Fibroblast of lung (primary cell): ENCODE results near the gene F10. TPM values are rescaled to one million over a fixed set of nuclear protein-coding genes. Genes with fewer than 3 reads are reported as not detected.

ENCODE experiments used
- DNase-seq, 2 donors: peaks; one replicate each; pipeline versions ENCODE4 v3.0.0 to v3.0.0-alpha.2; 2010; ENCODE audit warnings: low read depth in 2 of 2
- H2AFZ ChIP-seq: 2 replicates; pipeline ENCODE4 v1.5.1; 2012; ENCODE audit warnings: low read length, control low read depth, inconsistent platforms
- H3K27ac ChIP-seq: 2 replicates; pipeline ENCODE4 v1.5.1; 2011; ENCODE audit warnings: low read length, control low read depth; ENCODE audit not compliant: insufficient read depth
- H3K27me3 ChIP-seq: 2 replicates; pipeline ENCODE4 v1.5.1; 2011; ENCODE audit warnings: mild to moderate bottlenecking, low read length; ENCODE audit not compliant: control insufficient read depth, insufficient read depth
- H3K36me3 ChIP-seq: 2 replicates; pipeline ENCODE4 v1.5.1; 2011; ENCODE audit warnings: low read length; ENCODE audit not compliant: control insufficient read depth, insufficient read depth
- H3K4me1 ChIP-seq: 2 replicates; pipeline ENCODE4 v1.5.1; 2011; ENCODE audit warnings: low read length; ENCODE audit not compliant: control insufficient read depth, insufficient read depth; ENCODE audit errors: extremely low read depth
- H3K4me2 ChIP-seq: 2 replicates; pipeline ENCODE4 v1.5.1; 2011; ENCODE audit warnings: low read length, control low read depth; ENCODE audit not compliant: insufficient read depth; ENCODE audit errors: extremely low read depth
- H3K4me3 ChIP-seq, 4 experiments: fragments of 200-600 bp in 1 of 4; sonication (generic) in 1 of 4; replicated peaks in 1 of 4; 2 replicates each; pipeline ENCODE4 v1.5.1; 2011 to 2016; ENCODE audit warnings: low read length in 4 of 4, low read depth in 3 of 4, mild to moderate bottlenecking in 3 of 4, control low read depth in 2 of 4, inconsistent platforms in 1 of 4, mixed read lengths in 1 of 4; ENCODE audit not compliant: insufficient read depth in 1 of 4; ENCODE audit errors: control extremely low read depth in 1 of 4
- H3K79me2 ChIP-seq: 2 replicates; pipeline ENCODE4 v1.5.1; 2012; ENCODE audit warnings: mild to moderate bottlenecking, low read length, inconsistent platforms; ENCODE audit not compliant: control insufficient read depth, insufficient read depth
- H3K9ac ChIP-seq: 2 replicates; pipeline ENCODE4 v1.5.1; 2011; ENCODE audit warnings: mild to moderate bottlenecking, low read length, control low read depth; ENCODE audit not compliant: insufficient read depth
- H3K9me3 ChIP-seq: 2 replicates; pipeline ENCODE4 v1.5.1; 2012; ENCODE audit warnings: low read depth, low read length; ENCODE audit not compliant: control insufficient read depth, insufficient read depth
- H4K20me1 ChIP-seq: 2 replicates; pipeline ENCODE4 v1.5.1; 2011; ENCODE audit warnings: low read length; ENCODE audit not compliant: control insufficient read depth, insufficient read depth; ENCODE audit errors: extremely low read depth
- CTCF ChIP-seq, 2 donors: IDR thresholded peaks in 1 of 2; conservative IDR thresholded peaks in 1 of 2; 1 replicate in 1 of 2; 2 replicates in 1 of 2; pipeline ENCODE4 v1.5.1; 2011 to 2012; ENCODE audit warnings: low read length in 2 of 2, control low read depth in 1 of 2, inconsistent platforms in 1 of 2, low read depth in 1 of 2, mild to moderate bottlenecking in 1 of 2
- EZH2 ChIP-seq: IDR thresholded peaks from 2 replicates; pipeline ENCODE4 v1.5.1; 2012; ENCODE audit warnings: low read length, control low read depth, mild to moderate bottlenecking; ENCODE audit errors: missing control alignments
- polyA plus RNA-seq, 2 donors: library from polyadenylated mRNA; depleted of rRNA in 1 of 2; stranded (reverse) in 1 of 2; unstranded in 1 of 2; fragments of >200 nt; gene quantifications; 2 replicates each; pipeline ENCODE4 v1.2.1, GENCODE V29; 2011 to 2012; ENCODE audit warnings: missing spikeins in 1 of 2
- total RNA-seq: library from RNA; depleted of rRNA; stranded (reverse); fragments of >200 nt; gene quantifications from 2 replicates; pipeline ENCODE4 v1.2.1, GENCODE V29; 2014

The F10 gene
- total and polyA plus RNA-seq, 2 donors (not counting 1 experiment from before 2014, with no cell fraction given), result 39.9 to 41.5 TPM

- Histone ChIP-seq H3K27ac (no peak overlapping the region), H3K4me2 (no peak overlapping the region), H3K9me3 (no peaks in the 10 kb centered on the region), H2AFZ (no peak overlapping the region), H4K20me1 (no peaks in the 10 kb centered on the region), H3K9ac (no peak overlapping the region), H3K79me2 (no peaks in the 10 kb centered on the region), H3K36me3 (no peaks in the 10 kb centered on the region), H3K4me1 (peaks cover 12% of the 10 kb centered on the region), H3K27me3 (no peaks in the 10 kb centered on the region), H3K4me3 (no peak overlapping the region)
- TF ChIP-seq CTCF (conservative IDR thresholded peaks at IDR 0.05 in 1 of 2, IDR thresholded peaks at IDR 0.05 in 1 of 2; ENCODE audit: low read depth in 1 of 2, low read length in 2 of 2), result no peak
- TF ChIP-seq EZH2, result no peak
- DNase-seq, result no peak
These were observed 26.4 kb downstream of the F10 start for GRCh38 chr13:113148940-113149503.

DNA sequence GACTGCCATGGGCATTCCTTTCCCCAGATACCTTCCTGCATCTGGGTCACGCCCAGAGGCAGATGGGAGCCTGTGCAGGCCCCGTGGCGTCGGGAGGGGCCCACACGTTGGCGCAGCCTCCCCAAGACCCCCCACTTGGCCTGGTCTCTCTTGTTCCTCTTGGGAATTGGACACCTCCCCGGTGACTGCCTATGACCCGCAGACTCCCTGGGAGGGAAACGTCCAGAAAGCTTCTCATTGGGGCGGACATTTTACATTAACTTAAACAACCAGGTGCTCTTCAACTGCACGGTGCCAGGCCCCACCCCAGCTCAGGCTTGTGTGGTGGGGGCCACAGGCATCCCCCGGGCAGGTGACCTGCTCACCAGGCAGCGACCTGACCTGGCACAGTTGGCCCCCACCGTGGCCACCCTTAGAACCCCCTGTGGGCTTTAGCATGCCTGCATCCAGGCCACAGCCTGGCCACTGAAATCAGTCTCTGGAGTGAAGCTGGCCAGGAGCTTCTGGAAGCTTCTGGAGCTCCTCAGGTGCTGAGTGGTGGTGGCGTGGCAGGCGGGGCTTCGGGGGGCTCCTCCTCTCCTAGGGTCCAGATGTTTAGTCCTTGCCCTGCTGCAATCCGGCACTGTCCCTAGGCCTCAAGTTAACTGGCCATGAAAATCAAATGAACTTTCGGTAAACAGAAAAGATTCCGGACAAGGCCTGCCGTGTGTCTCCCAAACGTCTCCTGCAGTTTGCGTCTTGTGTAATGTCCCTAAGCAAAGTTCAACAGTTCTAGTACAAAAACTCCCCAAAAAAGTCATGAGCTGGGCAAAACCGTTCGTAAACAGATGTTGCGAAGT, 27.3 kb downstream of the F10 start:
- no peaks in the 10 kb centered on the region for H4K20me1 ChIP-seq
- H3K4me3 ChIP-seq, result no peak overlapping the region
- peaks cover 14% of the 10 kb centered on the region for H3K4me1 ChIP-seq
- no peak overlapping the region for H2AFZ ChIP-seq
- H3K27me3 ChIP-seq, result no peaks in the 10 kb centered on the region
- TF ChIP-seq CTCF (conservative IDR thresholded peaks at IDR 0.05 in 1 of 2, IDR thresholded peaks at IDR 0.05 in 1 of 2; ENCODE audit: low read depth in 1 of 2, low read length in 2 of 2) (no peak), EZH2 (no peak)
- DNase-seq, result no peak
- no peaks in the 10 kb centered on the region for H3K36me3 ChIP-seq
- no peak overlapping the region for H3K4me2 ChIP-seq
- no peak overlapping the region for H3K9ac ChIP-seq
- H3K79me2 ChIP-seq, result no peaks in the 10 kb centered on the region
- no peak overlapping the region for H3K27ac ChIP-seq
- H3K9me3 ChIP-seq, result no peaks in the 10 kb centered on the region

DNA sequence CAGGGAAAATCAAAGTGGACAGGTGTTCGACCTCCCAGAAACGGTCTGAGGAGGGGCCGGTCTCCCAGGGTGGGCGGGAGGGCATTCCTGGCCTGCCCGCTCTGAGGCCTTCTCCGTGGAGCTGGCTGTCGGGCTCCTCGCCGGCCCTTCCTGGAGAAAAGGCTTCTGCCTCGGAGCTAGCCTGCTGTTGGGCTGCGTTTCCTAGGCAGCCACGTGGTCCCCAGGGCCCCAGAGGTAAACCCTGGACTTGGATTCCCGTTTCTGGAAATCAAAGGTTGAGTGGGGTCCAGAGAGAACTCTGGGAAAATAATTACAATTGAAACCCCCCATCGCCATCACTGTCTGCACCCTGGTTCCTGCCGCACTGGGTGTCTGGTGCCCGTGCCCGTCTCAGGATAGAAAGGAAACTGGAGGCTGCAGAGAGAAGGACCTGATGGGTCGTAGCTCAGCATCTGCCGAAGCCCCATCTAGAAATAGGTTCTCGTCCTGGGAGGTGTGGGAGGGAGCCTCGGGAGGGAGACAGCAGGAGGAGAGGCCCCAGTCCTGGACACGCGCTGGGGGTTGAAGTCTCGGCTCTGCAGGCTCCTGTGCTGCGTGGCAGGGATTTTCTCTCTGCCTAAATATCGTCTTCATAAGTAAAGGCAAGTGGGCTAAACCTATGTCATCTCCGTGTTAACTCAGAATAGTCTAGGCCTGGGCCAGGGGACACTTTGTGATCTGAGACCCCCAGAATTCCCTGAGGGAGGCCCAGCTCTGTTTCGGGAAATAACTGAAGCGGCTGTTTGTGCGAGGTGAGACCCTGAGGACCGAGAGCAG, 28.2 kb downstream of the F10 start:
- H3K4me3 ChIP-seq, result no peak overlapping the region
- no peak overlapping the region for H2AFZ ChIP-seq
- H3K27me3 ChIP-seq, result no peaks in the 10 kb centered on the region
- H3K9me3 ChIP-seq, result no peaks in the 10 kb centered on the region
- peaks cover 14% of the 10 kb centered on the region for H3K4me1 ChIP-seq
- H3K4me2 ChIP-seq, result no peak overlapping the region
- no peak overlapping the region for H3K9ac ChIP-seq
- no peak overlapping the region for H3K27ac ChIP-seq
- no peaks in the 10 kb centered on the region for H3K79me2 ChIP-seq
- H4K20me1 ChIP-seq, result no peaks in the 10 kb centered on the region
- H3K36me3 ChIP-seq, result no peaks in the 10 kb centered on the region
- TF ChIP-seq CTCF (conservative IDR thresholded peaks at IDR 0.05 in 1 of 2, IDR thresholded peaks at IDR 0.05 in 1 of 2; ENCODE audit: low read depth in 1 of 2, low read length in 2 of 2) (no peak), EZH2 (no peak)
- DNase-seq, result no peak
